H1 (cell line): ENCODE data around the gene SATB2.

Experiments
- BRCA1 ChIP-seq: IDR thresholded peaks from 2 replicates; pipeline ENCODE4 v1.6.1; 2012; ENCODE audit warnings: low read depth, low read length, improper control_type of control experiment
- CREB1 ChIP-seq: IDR thresholded peaks from 2 replicates; pipeline ENCODE4 v1.6.1; 2012; ENCODE audit warnings: inconsistent platforms
- RXRA ChIP-seq: IDR thresholded peaks from 2 replicates; pipeline ENCODE4 v1.6.1; 2011; ENCODE audit warnings: low read depth, mild to moderate bottlenecking, low read length, moderate library complexity; ENCODE audit not compliant: insufficient read depth
- TBP ChIP-seq: IDR thresholded peaks from 2 replicates; pipeline ENCODE4 v1.6.1; 2011; ENCODE audit warnings: low read depth, low read length, improper control_type of control experiment
- ZNF274 ChIP-seq: IDR thresholded peaks from 2 replicates; pipeline ENCODE4 v1.7.0; 2012; ENCODE audit warnings: low read length, borderline replicate concordance; ENCODE audit errors: extremely low read depth
- TF ChIP-seq, protein P1 (sequence below), 3 experiments: IDR thresholded peaks; 1 replicate in 2 of 3; 2 replicates in 1 of 3; pipeline versions ENCODE4 v1.5.1 to v1.6.1; 2011; ENCODE audit warnings: low read length in 3 of 3, mild to moderate bottlenecking in 3 of 3, inconsistent platforms in 2 of 3, low read depth in 1 of 3, moderate library complexity in 1 of 3; ENCODE audit not compliant: insufficient read depth in 1 of 3; ENCODE audit errors: control extremely low read depth in 1 of 3

DNA sequence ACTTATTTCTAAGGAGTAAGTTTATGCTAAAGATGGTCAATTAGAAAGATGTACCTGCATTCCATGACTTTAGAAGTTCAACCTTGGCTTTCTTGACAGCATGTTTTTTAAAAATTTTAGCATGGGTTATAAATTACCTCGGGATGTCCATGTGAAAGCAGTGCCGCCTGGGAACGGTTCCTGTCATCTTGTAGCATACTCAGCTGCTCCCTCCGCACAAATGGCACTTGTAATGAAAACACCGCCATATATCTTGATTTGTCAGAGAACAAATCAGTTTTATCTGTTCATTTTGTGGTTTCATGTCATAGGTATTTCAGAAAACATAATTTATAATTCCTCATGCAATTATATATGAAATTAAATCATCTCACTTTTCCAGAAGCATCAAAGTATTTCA lies 38.3 kb downstream of the SATB2 start:
- TF ChIP-seq CREB1 (no peak), RXRA (no peak), ZNF274 (no peak), TBP (no peak), BRCA1 (no peak)
- TF ChIP-seq, protein P1, sequence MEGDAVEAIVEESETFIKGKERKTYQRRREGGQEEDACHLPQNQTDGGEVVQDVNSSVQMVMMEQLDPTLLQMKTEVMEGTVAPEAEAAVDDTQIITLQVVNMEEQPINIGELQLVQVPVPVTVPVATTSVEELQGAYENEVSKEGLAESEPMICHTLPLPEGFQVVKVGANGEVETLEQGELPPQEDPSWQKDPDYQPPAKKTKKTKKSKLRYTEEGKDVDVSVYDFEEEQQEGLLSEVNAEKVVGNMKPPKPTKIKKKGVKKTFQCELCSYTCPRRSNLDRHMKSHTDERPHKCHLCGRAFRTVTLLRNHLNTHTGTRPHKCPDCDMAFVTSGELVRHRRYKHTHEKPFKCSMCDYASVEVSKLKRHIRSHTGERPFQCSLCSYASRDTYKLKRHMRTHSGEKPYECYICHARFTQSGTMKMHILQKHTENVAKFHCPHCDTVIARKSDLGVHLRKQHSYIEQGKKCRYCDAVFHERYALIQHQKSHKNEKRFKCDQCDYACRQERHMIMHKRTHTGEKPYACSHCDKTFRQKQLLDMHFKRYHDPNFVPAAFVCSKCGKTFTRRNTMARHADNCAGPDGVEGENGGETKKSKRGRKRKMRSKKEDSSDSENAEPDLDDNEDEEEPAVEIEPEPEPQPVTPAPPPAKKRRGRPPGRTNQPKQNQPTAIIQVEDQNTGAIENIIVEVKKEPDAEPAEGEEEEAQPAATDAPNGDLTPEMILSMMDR (IDR thresholded peaks at IDR 0.05; ENCODE audit: control extremely low read depth in 1 of 3, insufficient read depth in 1 of 3, low read depth in 1 of 3, low read length in 3 of 3): no peak
